Measurements from ENCODE around the gene CCDC87.

Gene CCDC87

GRCh38 chr11:66600631-66601233, 7.9 kb upstream of the CCDC87 start:
- H3K9ac ChIP-seq (ENCODE audit: low read length): no peak overlapping the region
- H3K4me2 ChIP-seq (ENCODE audit: low read depth, low read length, poor library complexity, severe bottlenecking): no peak overlapping the region
- no peaks in the 10 kb centered on the region for H4K20me1 ChIP-seq (ENCODE audit: low read depth, low read length)
- no peak for TF ChIP-seq EZH2phosphoT487 (conservative IDR thresholded peaks at IDR 0.05; ENCODE audit: low read length)
- no peak overlapping the region for H2AFZ ChIP-seq (ENCODE audit: low read depth, low read length, severe bottlenecking)
- no peak overlapping the region for H3K4me3 ChIP-seq (ENCODE audit: insufficient read depth, low read length, poor library complexity, severe bottlenecking)
- no peaks in the 10 kb centered on the region for H3F3A ChIP-seq (ENCODE audit: insufficient read depth)
- H3K27me3 ChIP-seq (ENCODE audit: low read length): no peaks in the 10 kb centered on the region
- no peaks in the 10 kb centered on the region for H3K9me3 ChIP-seq (ENCODE audit: insufficient read depth, low read length)
- H3K79me2 ChIP-seq (ENCODE audit: insufficient read depth, low read length): no peaks in the 10 kb centered on the region
- H3K36me3 ChIP-seq (ENCODE audit: low read length): no peaks in the 10 kb centered on the region
- H3K9me2 ChIP-seq (replicated peaks; ENCODE audit: insufficient read depth, low read length): no peaks in the 10 kb centered on the region
- no peak overlapping the region for H3K27ac ChIP-seq (ENCODE audit: low read depth, low read length)

- no peak overlapping the region for H3K27ac ChIP-seq (ENCODE audit: low read depth, low read length)
- H3K79me2 ChIP-seq (ENCODE audit: insufficient read depth, low read length): no peaks in the 10 kb centered on the region
- H3K9ac ChIP-seq (ENCODE audit: low read length): no peak overlapping the region
- no peaks in the 10 kb centered on the region for H3K9me3 ChIP-seq (ENCODE audit: insufficient read depth, low read length)
- no peaks in the 10 kb centered on the region for H4K20me1 ChIP-seq (ENCODE audit: low read depth, low read length)
- no peaks in the 10 kb centered on the region for H3K27me3 ChIP-seq (ENCODE audit: low read length)
- TF ChIP-seq CTCF (IDR thresholded peaks at IDR 0.05; ENCODE audit: insufficient read depth, low read length, poor library complexity, severe bottlenecking): no peak
- no peak for TF ChIP-seq EZH2phosphoT487 (conservative IDR thresholded peaks at IDR 0.05; ENCODE audit: low read length)
- no peak overlapping the region for H2AFZ ChIP-seq (ENCODE audit: low read depth, low read length, severe bottlenecking)
- no peaks in the 10 kb centered on the region for H3F3A ChIP-seq (ENCODE audit: insufficient read depth)
- H3K4me2 ChIP-seq (ENCODE audit: low read depth, low read length, poor library complexity, severe bottlenecking): no peak overlapping the region
- no peaks in the 10 kb centered on the region for H3K9me2 ChIP-seq (replicated peaks; ENCODE audit: insufficient read depth, low read length)
- no peaks in the 10 kb centered on the region for H3K36me3 ChIP-seq (ENCODE audit: low read length)
- H3K4me3 ChIP-seq (ENCODE audit: insufficient read depth, low read length, poor library complexity, severe bottlenecking): no peak overlapping the region
Observed at GRCh38 chr11:66600219-66600618, 7.4 kb upstream of the CCDC87 start.

- no peaks in the 10 kb centered on the region for H3K36me3 ChIP-seq (ENCODE audit: low read length)
- H3K9me3 ChIP-seq (ENCODE audit: insufficient read depth, low read length): no peaks in the 10 kb centered on the region
- H3F3A ChIP-seq (ENCODE audit: insufficient read depth): no peaks in the 10 kb centered on the region
- H3K9ac ChIP-seq (ENCODE audit: low read length): no peak overlapping the region
- no peak overlapping the region for H3K4me2 ChIP-seq (ENCODE audit: low read depth, low read length, poor library complexity, severe bottlenecking)
- TF ChIP-seq EZH2phosphoT487 (conservative IDR thresholded peaks at IDR 0.05; ENCODE audit: low read length): no peak
- TF ChIP-seq CTCF (IDR thresholded peaks at IDR 0.05; ENCODE audit: insufficient read depth, low read length, poor library complexity, severe bottlenecking): no peak
- H2AFZ ChIP-seq (ENCODE audit: low read depth, low read length, severe bottlenecking): no peak overlapping the region
- no peak overlapping the region for H3K27ac ChIP-seq (ENCODE audit: low read depth, low read length)
- no peak overlapping the region for H3K4me3 ChIP-seq (ENCODE audit: insufficient read depth, low read length, poor library complexity, severe bottlenecking)
- H4K20me1 ChIP-seq (ENCODE audit: low read depth, low read length): no peaks in the 10 kb centered on the region
- no peaks in the 10 kb centered on the region for H3K79me2 ChIP-seq (ENCODE audit: insufficient read depth, low read length)
- no peaks in the 10 kb centered on the region for H3K27me3 ChIP-seq (ENCODE audit: low read length)
- no peaks in the 10 kb centered on the region for H3K9me2 ChIP-seq (replicated peaks; ENCODE audit: insufficient read depth, low read length)
Observed at GRCh38 chr11:66598993-66599392, 6.1 kb upstream of the CCDC87 start.

- H3K9me2 ChIP-seq (replicated peaks; ENCODE audit: insufficient read depth, low read length): no peaks in the 10 kb centered on the region
- H3K36me3 ChIP-seq (ENCODE audit: low read length): no peaks in the 10 kb centered on the region
- H3K4me3 ChIP-seq (ENCODE audit: insufficient read depth, low read length, poor library complexity, severe bottlenecking): no peak overlapping the region
- H3K27me3 ChIP-seq (ENCODE audit: low read length): no peaks in the 10 kb centered on the region
- no peaks in the 10 kb centered on the region for H4K20me1 ChIP-seq (ENCODE audit: low read depth, low read length)
- TF ChIP-seq EZH2phosphoT487 (conservative IDR thresholded peaks at IDR 0.05; ENCODE audit: low read length): no peak
- no peak for TF ChIP-seq CTCF (IDR thresholded peaks at IDR 0.05; ENCODE audit: insufficient read depth, low read length, poor library complexity, severe bottlenecking)
- no peaks in the 10 kb centered on the region for H3F3A ChIP-seq (ENCODE audit: insufficient read depth)
- no peak overlapping the region for H3K9ac ChIP-seq (ENCODE audit: low read length)
- H3K27ac ChIP-seq (ENCODE audit: low read depth, low read length): no peak overlapping the region
- H3K9me3 ChIP-seq (ENCODE audit: insufficient read depth, low read length): no peaks in the 10 kb centered on the region
- H2AFZ ChIP-seq (ENCODE audit: low read depth, low read length, severe bottlenecking): no peak overlapping the region
- no peaks in the 10 kb centered on the region for H3K79me2 ChIP-seq (ENCODE audit: insufficient read depth, low read length)
- H3K4me2 ChIP-seq (ENCODE audit: low read depth, low read length, poor library complexity, severe bottlenecking): no peak overlapping the region
Observed at GRCh38 chr11:66595245-66595904, 2.5 kb upstream of the CCDC87 start.
